Measurements from ENCODE around the gene DCTD. TPM values are rescaled to one million over a fixed set of nuclear protein-coding genes. Genes with fewer than 3 reads are reported as not detected.

Gene DCTD
- total and polyA plus RNA-seq, 2 of the 13 experiments (the other 11 are each of a cell fraction or from before 2014, with no cell fraction given) = 85.1 to 95.3 TPM

DNA sequence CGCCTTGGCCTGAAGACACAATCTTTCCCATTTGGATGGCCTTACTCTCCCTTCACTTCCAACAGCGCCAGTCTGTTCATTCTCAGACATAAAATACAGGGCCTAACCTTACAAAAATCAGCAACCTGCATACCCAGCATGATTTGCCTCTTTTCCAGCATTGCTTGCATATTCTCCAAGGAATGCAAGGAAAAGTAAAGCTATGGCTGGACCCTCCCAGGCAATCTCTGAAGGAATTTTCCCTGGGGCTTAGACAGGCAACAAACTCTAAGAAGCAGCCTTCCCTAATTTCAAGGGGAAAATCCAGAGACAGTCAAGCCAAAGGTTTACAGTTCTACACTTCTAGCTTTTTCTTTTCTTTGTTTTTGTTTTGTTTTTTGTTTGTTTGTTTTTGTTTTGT lies 3.6 kb downstream of the DCTD start:
- intact Hi-C loops (cut with micrococcal nuclease; ENCODE audit: unreplicated experiment) = no loop called here
- H4K20me1 ChIP-seq (ENCODE audit: insufficient read depth, low read length) = no peaks in the 10 kb centered on the region
- no peak overlapping the region for H2AFZ ChIP-seq (ENCODE audit: low read length)
- no peak overlapping the region for H3K9ac ChIP-seq (ENCODE audit: insufficient read depth, low read depth, low read length)
- peaks cover 37% of the 10 kb centered on the region for H3K79me2 ChIP-seq (ENCODE audit: insufficient read depth, low read length)
- POLR2A ChIA-PET = interaction anchor here (1.5 kb wide), 1 partner anchor 530 kb away, joined by 3 read pairs; no protein-coding TSS in a partner anchor
- H3K27me3 ChIP-seq (ENCODE audit: control insufficient read depth in 1 of 2, insufficient read depth in 2 of 2, low read length in 2 of 2) = no peaks in the 10 kb centered on the region
- H3K4me1 ChIP-seq (ENCODE audit: insufficient read depth, low read length) = peaks cover 72% of the 10 kb centered on the region
- BruUV-seq (replicated peaks) = no TSS peak
- in situ Hi-C loops (cut with HindIII; ENCODE audit: extremely low pct_ligation_motif_present, low pct_unique_long_range_greater_than_20kb) = no loop called here
- no peaks in the 10 kb centered on the region for H3K9me3 ChIP-seq (ENCODE audit: low read length)
- FAIRE-seq (no peak), ATAC-seq (no peak), DNase-seq (ENCODE audit: low spot score) (no peak)
- H3K27ac ChIP-seq (ENCODE audit: extremely low read length, insufficient read depth, low read length) = no peak overlapping the region
- 96% methylated on average over 2 of the region's 2 CpGs for WGBS (ENCODE audit: low lambda C conversion rate)
- peak overlapping the region; percentile 28; the same call in 1 of the 2 replicates for H3K4me2 ChIP-seq (ENCODE audit: low read depth, low read length)
- TF ChIP-seq FOXC1 (CRISPR knock-in tag; IDR thresholded peaks at IDR 0.05; ENCODE audit: borderline replicate concordance) (no peak), ZNF20 (CRISPR knock-in tag; IDR thresholded peaks at IDR 0.05) (no peak), SCMH1 (CRISPR knock-in tag; IDR thresholded peaks at IDR 0.05; ENCODE audit: borderline replicate concordance) (no peak), TRAFD1 (CRISPR knock-in tag; IDR thresholded peaks at IDR 0.05; ENCODE audit: borderline replicate concordance) (no peak), ZNF724P (CRISPR knock-in tag; IDR thresholded peaks at IDR 0.05; ENCODE audit: borderline replicate concordance) (no peak), PAWR (CRISPR knock-in tag; IDR thresholded peaks at IDR 0.05; ENCODE audit: borderline replicate concordance) (no peak), TAF15 (IDR thresholded peaks at IDR 0.05; ENCODE audit: low read depth, low read length, poor library complexity, severe bottlenecking) (no peak), ARNTL (CRISPR knock-in tag; IDR thresholded peaks at IDR 0.05) (no peak), ZNF597 (CRISPR knock-in tag; IDR thresholded peaks at IDR 0.05) (no peak), NR2F6 (IDR thresholded peaks at IDR 0.05) (no peak), NR2F6 (CRISPR knock-in tag; IDR thresholded peaks at IDR 0.05) (no peak), ISX (CRISPR knock-in tag; conservative IDR thresholded peaks at IDR 0.05) (no peak), ZNF766 (CRISPR knock-in tag; IDR thresholded peaks at IDR 0.05; ENCODE audit: borderline replicate concordance) (no peak), MNT (IDR thresholded peaks at IDR 0.05) (no peak), ARNT (IDR thresholded peaks at IDR 0.05) (no peak), GATA4 (IDR thresholded peaks at IDR 0.05; ENCODE audit: borderline replicate concordance, low read depth) (no peak), ZNF644 (CRISPR knock-in tag; IDR thresholded peaks at IDR 0.05; ENCODE audit: low read depth) (no peak), CHCHD3 (CRISPR knock-in tag; IDR thresholded peaks at IDR 0.05) (no peak)
- TF ChIP-seq, protein P1, sequence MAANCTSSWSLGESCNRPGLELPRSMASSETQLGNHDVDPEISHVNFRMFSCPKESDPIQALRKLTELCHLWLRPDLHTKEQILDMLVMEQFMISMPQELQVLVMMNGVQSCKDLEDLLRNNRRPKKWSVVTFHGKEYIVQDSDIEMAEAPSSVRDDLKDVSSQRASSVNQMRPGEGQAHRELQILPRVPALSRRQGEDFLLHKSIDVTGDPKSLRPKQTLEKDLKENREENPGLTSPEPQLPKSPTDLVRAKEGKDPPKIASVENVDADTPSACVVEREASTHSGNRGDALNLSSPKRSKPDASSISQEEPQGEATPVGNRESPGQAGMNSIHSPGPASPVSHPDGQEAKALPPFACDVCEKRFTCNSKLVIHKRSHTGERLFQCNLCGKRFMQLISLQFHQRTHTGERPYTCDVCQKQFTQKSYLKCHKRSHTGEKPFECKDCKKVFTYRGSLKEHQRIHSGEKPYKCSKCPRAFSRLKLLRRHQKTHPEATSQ (CRISPR knock-in tag; IDR thresholded peaks at IDR 0.05; ENCODE audit: borderline replicate concordance) = no peak
- H3K36me3 ChIP-seq (replicated peaks in 1 of 2; ENCODE audit: control insufficient read depth in 1 of 2, insufficient read depth in 2 of 2, low read length in 2 of 2) = peaks cover 5 to 51% of the 10 kb centered on the region in 2 experiments
- CTCF ChIA-PET (ENCODE audit: low intra/inter-chr PET ratio, low total read pairs) = no interaction called here
- no peak overlapping the region for H3K4me3 ChIP-seq (replicated peaks in 1 of 3; ENCODE audit: insufficient read depth in 1 of 3, low read depth in 2 of 3, low read length in 3 of 3)

All from HepG2 (cell line).